ENCODE data around the gene ETFB.

ETFB gene

GRCh38 chr19:51296336-51297093 lies 69.7 kb downstream of the ETFB start:
- ChIA-PET POLR2A (no interaction called here), CTCF (no interaction called here)
- no peak for DNase-seq (ENCODE audit: extremely low spot score)
- TF ChIP-seq L3MBTL2 (conservative IDR thresholded peaks at IDR 0.05) (no peak), BHLHE40 (IDR thresholded peaks at IDR 0.05; ENCODE audit: borderline replicate concordance) (no peak), FOXM1 (IDR thresholded peaks at IDR 0.05; ENCODE audit: borderline replicate concordance) (no peak), HDGF (IDR thresholded peaks at IDR 0.05; ENCODE audit: borderline replicate concordance) (no peak), CTBP1 (IDR thresholded peaks at IDR 0.05; ENCODE audit: borderline replicate concordance) (no peak), PKNOX1 (IDR thresholded peaks at IDR 0.05) (no peak), FOXA1 (IDR thresholded peaks at IDR 0.05) (no peak), ARNT (IDR thresholded peaks at IDR 0.05) (no peak), FOXK2 (IDR thresholded peaks at IDR 0.05) (no peak), LEF1 (IDR thresholded peaks at IDR 0.05; ENCODE audit: borderline replicate concordance) (no peak), SUZ12 (IDR thresholded peaks at IDR 0.05) (no peak), ZNF384 (IDR thresholded peaks at IDR 0.05) (no peak), ELF4 (IDR thresholded peaks at IDR 0.05) (no peak), SP1 (IDR thresholded peaks at IDR 0.05) (no peak), NFRKB (IDR thresholded peaks at IDR 0.05) (no peak), TARDBP (IDR thresholded peaks at IDR 0.05) (no peak)

GRCh38 chr19:51295382-51296126 lies 70.6 kb downstream of the ETFB start:
- ChIA-PET CTCF (no interaction called here), POLR2A (no interaction called here)
- no peak for DNase-seq (ENCODE audit: extremely low spot score)
- TF ChIP-seq FOXA1 (IDR thresholded peaks at IDR 0.05) (no peak), BHLHE40 (IDR thresholded peaks at IDR 0.05; ENCODE audit: borderline replicate concordance) (no peak), ZNF384 (IDR thresholded peaks at IDR 0.05) (no peak), FOXK2 (IDR thresholded peaks at IDR 0.05) (no peak), NFRKB (IDR thresholded peaks at IDR 0.05) (no peak), SP1 (IDR thresholded peaks at IDR 0.05) (no peak), HDGF (IDR thresholded peaks at IDR 0.05; ENCODE audit: borderline replicate concordance) (no peak), TARDBP (IDR thresholded peaks at IDR 0.05) (no peak), ARNT (IDR thresholded peaks at IDR 0.05) (no peak), CTBP1 (IDR thresholded peaks at IDR 0.05; ENCODE audit: borderline replicate concordance) (no peak), FOXM1 (IDR thresholded peaks at IDR 0.05; ENCODE audit: borderline replicate concordance) (no peak), LEF1 (IDR thresholded peaks at IDR 0.05; ENCODE audit: borderline replicate concordance) (no peak), SUZ12 (IDR thresholded peaks at IDR 0.05) (no peak), L3MBTL2 (conservative IDR thresholded peaks at IDR 0.05) (no peak)

Measured in HEK293T (cell line).